ENCODE data around the gene C1orf21. TPM values are rescaled to one million over a fixed set of nuclear protein-coding genes. Genes with fewer than 3 reads are reported as not detected.

Gene C1orf21
- total RNA-seq, 1 donor from 2014 or later: 2.6 TPM

GRCh38 chr1:184595596-184595995 is 208.8 kb downstream of the C1orf21 start:
- no peak for DNase-seq (ENCODE audit: low read depth)
- Histone ChIP-seq H3K4me3 (ENCODE audit: low read depth, low read length) (no peak overlapping the region), H3K36me3 (ENCODE audit: control insufficient read depth, insufficient read depth, low read length) (no peaks in the 10 kb centered on the region), H3K27me3 (ENCODE audit: control insufficient read depth, insufficient read depth, low read length) (no peaks in the 10 kb centered on the region)
- TF ChIP-seq CTCF (IDR thresholded peaks at IDR 0.05; ENCODE audit: insufficient read depth, low read length, poor library complexity, severe bottlenecking): no peak

- no peak for TF ChIP-seq CTCF (IDR thresholded peaks at IDR 0.05; ENCODE audit: insufficient read depth, low read length, poor library complexity, severe bottlenecking)
- H3K36me3 ChIP-seq (ENCODE audit: control insufficient read depth, insufficient read depth, low read length): no peaks in the 10 kb centered on the region
These were observed 210.3 kb downstream of the C1orf21 start for GRCh38 chr1:184596950-184597645.

GRCh38 chr1:184597650-184598357 is 211.0 kb downstream of the C1orf21 start:
- H3K4me3 ChIP-seq (ENCODE audit: low read depth, low read length): no peak overlapping the region
- H3K36me3 ChIP-seq (ENCODE audit: control insufficient read depth, insufficient read depth, low read length): no peaks in the 10 kb centered on the region
- H3K27me3 ChIP-seq (ENCODE audit: control insufficient read depth, insufficient read depth, low read length): no peaks in the 10 kb centered on the region
- TF ChIP-seq CTCF (IDR thresholded peaks at IDR 0.05; ENCODE audit: insufficient read depth, low read length, poor library complexity, severe bottlenecking): no peak
- no peak for DNase-seq (ENCODE audit: low read depth)

More at GRCh38 chr1:184596950-184597645, 210.3 kb downstream of the C1orf21 start:
- no peak for DNase-seq (ENCODE audit: low read depth)
- no peaks in the 10 kb centered on the region for H3K27me3 ChIP-seq (ENCODE audit: control insufficient read depth, insufficient read depth, low read length)
- H3K4me3 ChIP-seq (ENCODE audit: low read depth, low read length): no peak overlapping the region

- no peak for TF ChIP-seq CTCF (IDR thresholded peaks at IDR 0.05; ENCODE audit: insufficient read depth, low read length, poor library complexity, severe bottlenecking)
- DNase-seq (ENCODE audit: low read depth): no peak
These were observed 211.8 kb downstream of the C1orf21 start for GRCh38 chr1:184598403-184599193.

GRCh38 chr1:184604152-184604900 is 217.5 kb downstream of the C1orf21 start:
- no peak for DNase-seq (ENCODE audit: low read depth)
- TF ChIP-seq CTCF (IDR thresholded peaks at IDR 0.05; ENCODE audit: insufficient read depth, low read length, poor library complexity, severe bottlenecking): no peak
- Histone ChIP-seq H3K27me3 (ENCODE audit: control insufficient read depth, insufficient read depth, low read length) (no peaks in the 10 kb centered on the region), H3K4me3 (ENCODE audit: low read depth, low read length) (no peak overlapping the region), H3K36me3 (ENCODE audit: control insufficient read depth, insufficient read depth, low read length) (no peaks in the 10 kb centered on the region)

More at GRCh38 chr1:184598403-184599193, 211.8 kb downstream of the C1orf21 start:
- Histone ChIP-seq H3K27me3 (ENCODE audit: control insufficient read depth, insufficient read depth, low read length) (no peaks in the 10 kb centered on the region), H3K36me3 (ENCODE audit: control insufficient read depth, insufficient read depth, low read length) (no peaks in the 10 kb centered on the region), H3K4me3 (ENCODE audit: low read depth, low read length) (no peak overlapping the region)
